T-cell (primary cell): ENCODE measurements around the gene HSPA8. TPM values are rescaled to one million over a fixed set of nuclear protein-coding genes. Genes with fewer than 3 reads are reported as not detected.
A peak's percentile ranks its signal among the peaks of the same experiment; 100 is the strongest.
"Not testable (repeated sequence)": the region's sequence is repeated elsewhere in the genome, so short reads cannot be mapped to it uniquely, and the experiment has no call there.

ENCODE experiments used
- ATAC-seq, 4 experiments: fragments of 200-7000 bp in 3 of 4; fragments of 150-1000 bp in 1 of 4; cut with Tn5 transposase; replicated peaks in 1 of 4; 1 replicate in 3 of 4; 2 replicates in 1 of 4; pipeline ENCODE4 v1.10.0; 2021; ENCODE audit warnings: moderate library complexity in 3 of 4, mild to moderate bottlenecking in 2 of 4, moderate number of reproducible peaks in 1 of 4
- CTCF ChIA-PET, 2 donors: fragments of 300-600 bp; sonication (Branson Sonifier 250); formaldehyde crosslinking; loops; one replicate each; lab custom pipeline; 2022; ENCODE audit warnings: antibody characterized with exemption in 2 of 2; lab: Charles Lee
- POLR2A ChIA-PET, 2 donors: fragments of 300-600 bp; sonication (Branson Sonifier 250); formaldehyde crosslinking; loops; one replicate each; lab custom pipeline; 2022; ENCODE audit warnings: antibody characterized with exemption in 2 of 2; lab: Charles Lee
- DNase-seq, 35 experiments: peaks; one replicate each; pipeline versions ENCODE4 v3.0.0 to v3.0.0-alpha.2; 2013 to 2023
- H3K27ac ChIP-seq: one replicate; pipeline ENCODE4 v1.5.1; 2013; ENCODE audit warnings: low read length
- H3K27me3 ChIP-seq, 2 experiments: replicated peaks in 1 of 2; 1 replicate in 1 of 2; 2 replicates in 1 of 2; pipeline versions ENCODE4 v1.6.1 to v1.7.0; 2013; ENCODE audit warnings: low read length in 1 of 2, mixed read lengths in 1 of 2; ENCODE audit not compliant: control insufficient read depth in 2 of 2, insufficient read depth in 2 of 2; ENCODE audit errors: extremely low read depth in 1 of 2
- H3K36me3 ChIP-seq, 2 donors: 1 replicate in 1 of 2; 2 replicates in 1 of 2; pipeline versions ENCODE4 v1.6.1 to v1.7.0; 2013; ENCODE audit warnings: low read length in 1 of 2; ENCODE audit not compliant: control insufficient read depth in 2 of 2, insufficient read depth in 1 of 2; ENCODE audit errors: extremely low read depth in 1 of 2
- H3K4me1 ChIP-seq, 2 experiments: 1 replicate in 1 of 2; 2 replicates in 1 of 2; pipeline versions ENCODE4 v1.6.1 to v1.7.0; 2013; ENCODE audit warnings: low read length in 2 of 2, mixed read lengths in 1 of 2; ENCODE audit not compliant: insufficient read depth in 2 of 2, control insufficient read depth in 1 of 2; ENCODE audit errors: extremely low read depth in 1 of 2
- H3K4me3 ChIP-seq, 2 donors: 1 replicate in 1 of 2; 2 replicates in 1 of 2; pipeline versions ENCODE4 v1.5.1 to v1.7.0; 2013; ENCODE audit warnings: mild to moderate bottlenecking in 2 of 2, low read length in 1 of 2, moderate library complexity in 1 of 2; ENCODE audit not compliant: control insufficient read depth in 1 of 2; ENCODE audit errors: extremely low read depth in 1 of 2
- H3K9me3 ChIP-seq: 2 replicates; pipeline ENCODE4 v1.7.0; 2013
- H3K27ac Mint-ChIP-seq, 2 donors: one replicate each; pipeline ENCODE4 v1.8.0; 2020 to 2021; ENCODE audit warnings: mild to moderate bottlenecking in 2 of 2, mixed read lengths in 2 of 2
- H3K27me3 Mint-ChIP-seq, 2 donors: one replicate each; pipeline ENCODE4 v1.8.0; 2021 to 2022; ENCODE audit warnings: mixed read lengths in 2 of 2
- H3K36me3 Mint-ChIP-seq: one replicate; pipeline ENCODE4 v1.8.0; 2021; ENCODE audit warnings: mixed read lengths
- H3K4me1 Mint-ChIP-seq, 3 donors: one replicate each; pipeline ENCODE4 v1.8.0; 2020 to 2022; ENCODE audit warnings: mixed read lengths in 3 of 3, mild to moderate bottlenecking in 1 of 3
- H3K4me3 Mint-ChIP-seq, 3 donors: one replicate each; pipeline ENCODE4 v1.8.0; 2020 to 2022; ENCODE audit warnings: mild to moderate bottlenecking in 3 of 3, mixed read lengths in 3 of 3, moderate library complexity in 3 of 3
- H3K9me3 Mint-ChIP-seq, 3 donors: one replicate each; pipeline ENCODE4 v1.8.0; 2020 to 2022; ENCODE audit warnings: mixed read lengths in 3 of 3
- WGBS: methylation state at CpG from one replicate; pipeline ENCODE4 v1.1.5; 2013; ENCODE audit warnings: missing lambda C conversion rate; ENCODE audit not compliant: insufficient coverage; 5-methylcytosine and 5-hydroxymethylcytosine counted together
- total RNA-seq, 35 experiments: library from RNA in 6 of 35; stranded (reverse) in 6 of 35; fragments of 120-200 nt in 1 of 35; gene quantifications; one replicate each; pipeline versions ENCODE4 v1.2.1 to v1.2.4 and lab custom pipeline; 2013 to 2026

The HSPA8 gene
- total RNA-seq, 5 donors from 2014 or later (not counting 1 experiment from before 2014, with no cell fraction given) = 791 to 1,086 (median 843) TPM

DNA sequence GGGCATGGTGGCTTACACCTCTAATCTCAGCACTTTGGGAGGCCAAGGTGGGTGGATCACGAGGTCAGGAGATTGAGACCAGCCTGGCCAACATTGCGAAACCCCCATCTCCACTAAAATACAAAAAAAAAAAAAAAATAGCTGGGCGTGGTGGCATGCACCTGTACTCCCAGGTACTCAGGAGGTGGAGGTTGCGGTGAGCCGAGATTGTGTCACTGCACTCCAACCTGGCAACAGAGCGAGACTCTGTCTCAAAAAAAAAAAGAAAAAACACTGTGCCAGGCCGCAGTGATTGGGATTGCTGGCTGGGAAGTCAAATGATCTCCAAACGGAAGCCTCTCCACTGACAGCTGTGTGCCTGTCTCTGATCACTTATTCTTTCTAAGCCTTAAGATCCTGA, 28.2 kb upstream of the HSPA8 start:
- 100% methylated on average over 4 of the region's 8 CpGs for WGBS
- not testable (repeated sequence) for H3K9me3 Mint-ChIP-seq, H3K27ac ChIP-seq, ATAC-seq, H3K4me3 ChIP-seq, DNase-seq, H3K27me3 Mint-ChIP-seq, H3K36me3 Mint-ChIP-seq, H3K4me3 Mint-ChIP-seq, H3K27me3 ChIP-seq, H3K36me3 ChIP-seq, H3K9me3 ChIP-seq
- ChIA-PET CTCF (interaction anchor here (0.6 to 1.0 kb wide), 6 partner anchors 12 to 157 kb away, joined by 3 to 4 read pairs (median 4); partner anchors contain the start of gene HSPA8 (in 1 of the 2)), POLR2A (interaction anchor here (0.6 to 1.0 kb wide), 3 partner anchors 19 to 250 kb away, joined by 4 to 5 read pairs (median 4); no protein-coding TSS in a partner anchor)
- peaks cover 43 to 50% (median 45%) of the 10 kb centered on the region in 3 donors for H3K4me1 Mint-ChIP-seq
- peaks cover 13 to 37% of the 10 kb centered on the region in 2 experiments for H3K4me1 ChIP-seq
- H3K27ac Mint-ChIP-seq = peak overlapping the region; percentile 49 to 83

DNA sequence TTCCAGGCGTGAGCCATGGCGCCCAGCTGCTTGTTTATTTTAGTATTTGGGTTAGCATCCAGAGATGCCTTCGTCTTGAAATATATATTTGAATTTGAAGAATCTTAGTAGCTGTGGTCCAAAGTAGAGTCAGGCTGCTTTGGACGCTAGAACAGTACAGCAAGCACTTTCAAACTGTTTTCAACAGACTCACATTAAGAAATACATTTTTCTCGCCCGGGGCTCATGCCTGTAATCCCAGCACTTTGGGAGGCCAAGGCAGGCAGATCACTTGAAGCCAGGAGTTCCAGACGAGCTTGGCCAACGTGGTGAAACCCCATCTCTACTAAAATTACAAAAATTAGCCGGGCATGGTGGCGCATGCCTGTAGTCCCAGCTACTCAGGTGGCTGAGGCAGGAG, 27.0 kb upstream of the HSPA8 start:
- not testable (repeated sequence) for DNase-seq, ATAC-seq, H3K27me3 ChIP-seq, H3K36me3 Mint-ChIP-seq, H3K4me3 ChIP-seq, H3K27me3 Mint-ChIP-seq, H3K9me3 Mint-ChIP-seq, H3K9me3 ChIP-seq, H3K36me3 ChIP-seq
- 93% methylated on average over 5 of the region's 10 CpGs for WGBS
- peak overlapping the region in 2 of 3 donors; percentile 13 to 71 for H3K4me3 Mint-ChIP-seq
- Histone ChIP-seq H3K4me1 (peaks cover 13 to 40% of the 10 kb centered on the region in 2 experiments), H3K27ac (peak overlapping the region; percentile 7)
- peak overlapping the region; percentile 66 to 93 for H3K27ac Mint-ChIP-seq
- ChIA-PET POLR2A (interaction anchor here (0.6 to 1.8 kb wide), 3 partner anchors 10 to 28 kb away, joined by 3 to 8 read pairs (median 6); no protein-coding TSS in a partner anchor), CTCF (interaction anchor here (0.6 to 1.8 kb wide), 4 partner anchors 13 to 34 kb away, joined by 3 to 7 read pairs (median 5); no protein-coding TSS in a partner anchor)
- H3K4me1 Mint-ChIP-seq = peaks cover 46 to 57% (median 53%) of the 10 kb centered on the region in 3 donors

DNA sequence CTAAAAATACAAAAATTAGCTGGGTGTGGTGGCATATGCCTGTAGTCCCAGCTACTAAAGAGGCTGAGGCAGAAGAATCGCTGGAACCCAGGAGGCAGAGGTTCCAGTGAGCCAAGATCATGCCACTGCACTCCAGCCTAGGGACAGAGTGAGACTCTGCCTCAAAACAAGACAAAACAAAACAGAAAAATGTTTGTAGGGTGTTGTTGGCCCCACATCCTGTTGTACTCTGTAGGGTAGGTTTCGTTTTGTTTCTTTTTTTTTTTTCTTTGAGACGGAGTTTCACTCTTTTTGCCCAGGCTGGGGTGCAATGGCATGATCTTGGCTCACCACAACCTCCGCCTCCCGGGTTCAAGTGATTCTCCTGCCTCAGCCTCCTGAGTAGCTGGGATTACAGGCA, 25.7 kb upstream of the HSPA8 start:
- Histone ChIP-seq H3K27ac (peak overlapping the region; percentile 82), H3K4me3 (peak overlapping the region in 1 of 2 donors; percentile 27), H3K4me1 (peaks cover 14 to 50% of the 10 kb centered on the region in 2 experiments)
- CTCF ChIA-PET = interaction anchor here in 1 of 2 donors (0.5 to 0.8 kb wide), 3 partner anchors 16 to 25 kb away, joined by 3 read pairs; partner anchors contain the start of gene HSPA8
- not testable (repeated sequence) for H3K9me3 ChIP-seq, H3K27me3 ChIP-seq, H3K36me3 Mint-ChIP-seq, H3K36me3 ChIP-seq, H3K27me3 Mint-ChIP-seq, H3K9me3 Mint-ChIP-seq
- 0% methylated on average over 1 of the region's 5 CpGs for WGBS
- Mint-ChIP-seq H3K27ac (peak overlapping the region; percentile 93 to 96), H3K4me3 (peak overlapping the region; percentile 64 to 72 (median 71)), H3K4me1 (peaks cover 58 to 70% (median 65%) of the 10 kb centered on the region in 3 donors)
- POLR2A ChIA-PET = interaction anchor here (0.6 to 1.8 kb wide), 6 partner anchors 9 to 31 kb away, joined by 3 to 9 read pairs (median 6); partner anchors contain the start of gene HSPA8 (in 1 of the 2)
- peak in 25 of 35 experiments; percentile 5 to 64 (median 20) for DNase-seq
- peak; percentile 86 to 93 (median 89) for ATAC-seq

DNA sequence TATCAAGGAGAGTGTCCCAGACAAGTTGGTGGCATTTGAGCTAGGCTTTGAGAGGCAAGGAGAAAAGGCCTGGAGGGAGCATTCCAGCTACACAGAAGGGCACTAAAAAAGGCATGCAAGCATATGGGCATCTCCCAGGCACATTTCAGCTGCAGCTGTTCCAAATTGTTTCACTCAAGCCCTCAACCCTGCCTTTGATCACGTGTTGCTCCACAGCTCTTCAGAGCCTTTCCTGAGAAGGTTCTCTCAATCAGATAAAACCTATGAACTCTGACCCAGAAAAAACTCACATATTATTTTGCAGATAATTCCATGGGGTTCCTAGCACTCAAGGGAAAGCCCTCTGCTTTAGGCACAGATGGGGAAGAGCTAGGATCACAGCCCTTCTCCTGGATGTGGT, 24.4 kb upstream of the HSPA8 start:
- H3K36me3 ChIP-seq = no peaks in the 10 kb centered on the region
- ATAC-seq (no peak), DNase-seq (peak in 1 of 35 experiments; percentile 25)
- ChIA-PET POLR2A (interaction anchor here in 1 of 2 donors (0.5 to 1.6 kb wide), 3 partner anchors 16 to 1794 kb away, joined by 3 to 4 read pairs (median 4); partner anchors contain the start of genes HSPA8 and SC5D), CTCF (interaction anchor here (0.7 to 1.2 kb wide), 3 partner anchors 15 to 474 kb away, joined by 3 to 4 read pairs (median 3); no protein-coding TSS in a partner anchor)
- H3K27me3 Mint-ChIP-seq = no peaks in the 10 kb centered on the region
- peak overlapping the region in 1 of 2 donors; percentile 18 for H3K4me3 ChIP-seq
- peak overlapping the region; percentile 9 to 71 (median 35) for H3K4me3 Mint-ChIP-seq
- peaks cover 66 to 74% (median 66%) of the 10 kb centered on the region in 3 donors for H3K4me1 Mint-ChIP-seq
- 0% methylated on average over 1 of the region's 1 CpG for WGBS
- no peaks in the 10 kb centered on the region for H3K27me3 ChIP-seq
- no peaks in the 10 kb centered on the region for H3K9me3 ChIP-seq
- no peaks in the 10 kb centered on the region for H3K36me3 Mint-ChIP-seq
- H3K4me1 ChIP-seq = peaks cover 14 to 56% of the 10 kb centered on the region in 2 experiments
- peak overlapping the region; percentile 55 for H3K27ac ChIP-seq
- H3K27ac Mint-ChIP-seq = peak overlapping the region; percentile 93 to 96
- H3K9me3 Mint-ChIP-seq = no peaks in the 10 kb centered on the region

DNA sequence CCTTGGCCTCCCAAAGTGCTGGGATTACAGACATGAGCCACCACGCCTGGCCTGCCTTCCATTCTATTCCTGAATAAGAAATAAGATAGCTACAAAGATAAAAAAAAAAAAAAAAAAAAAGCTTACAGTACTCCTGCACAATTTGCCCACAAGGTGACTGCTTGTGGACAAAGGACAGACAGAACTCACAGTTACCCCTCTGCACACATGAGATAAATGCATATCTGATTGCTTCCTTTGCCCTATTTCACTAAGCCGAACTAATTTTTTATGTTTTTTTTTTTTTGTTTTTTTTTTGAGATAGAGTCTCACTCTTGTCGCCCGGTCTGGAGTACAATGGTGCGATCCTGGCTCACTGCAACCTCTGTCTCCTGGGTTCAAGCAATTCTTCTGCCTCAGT, 23.6 kb upstream of the HSPA8 start:
- H3K27me3 Mint-ChIP-seq = no peaks in the 10 kb centered on the region
- H3K4me3 Mint-ChIP-seq = peak overlapping the region in 1 of 3 donors; percentile 20

DNA sequence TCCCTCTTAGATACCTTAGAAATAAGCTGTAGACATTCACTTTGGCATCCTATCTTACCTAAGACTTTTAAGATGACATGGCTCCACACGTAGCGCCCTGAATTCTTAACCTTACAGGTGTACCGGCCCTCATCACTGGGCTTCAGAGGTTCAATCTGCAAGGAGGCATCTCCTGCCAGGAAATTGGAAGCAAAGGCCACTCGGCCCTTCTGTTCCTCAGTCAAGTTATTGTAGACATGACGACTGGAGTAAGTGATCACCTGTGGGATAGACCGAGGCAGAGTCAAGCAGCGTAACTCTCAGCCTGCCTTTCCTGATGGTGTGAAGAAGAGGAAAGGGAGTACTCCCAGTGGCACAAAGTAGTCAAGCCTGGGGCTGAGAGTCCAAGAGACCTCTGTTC, 22.5 kb upstream of the HSPA8 start:
- Histone ChIP-seq H3K27ac (peak overlapping the region; percentile 80), H3K4me3 (no peak overlapping the region), H3K36me3 (no peaks in the 10 kb centered on the region), H3K9me3 (no peaks in the 10 kb centered on the region), H3K27me3 (no peaks in the 10 kb centered on the region), H3K4me1 (peaks cover 14 to 56% of the 10 kb centered on the region in 2 experiments)
- POLR2A ChIA-PET = interaction anchor here (0.6 to 2.4 kb wide), 3 partner anchors 14 to 24 kb away, joined by 3 to 11 read pairs (median 9); partner anchors contain the start of gene HSPA8 (in 1 of the 2)
- 99% methylated on average over 7 of the region's 7 CpGs for WGBS
- CTCF ChIA-PET = interaction anchor here (0.5 to 0.7 kb wide), 5 partner anchors 17 to 231 kb away, joined by 3 to 8 read pairs (median 5); no protein-coding TSS in a partner anchor
- no peak overlapping the region for H3K4me3 Mint-ChIP-seq
- peak overlapping the region; percentile 78 to 81 for H3K27ac Mint-ChIP-seq
- H3K27me3 Mint-ChIP-seq = no peaks in the 10 kb centered on the region
- H3K36me3 Mint-ChIP-seq = no peaks in the 10 kb centered on the region
- no peaks in the 10 kb centered on the region for H3K9me3 Mint-ChIP-seq
- ATAC-seq = no peak
- H3K4me1 Mint-ChIP-seq = peaks cover 65 to 70% (median 69%) of the 10 kb centered on the region in 3 donors
- no peak for DNase-seq

More for the DNA sequence above, 23.6 kb upstream of the HSPA8 start:
- peaks cover 58 to 68% (median 64%) of the 10 kb centered on the region in 3 donors for H3K4me1 Mint-ChIP-seq
- no peak for ATAC-seq
- POLR2A ChIA-PET = interaction anchor here (0.6 to 1.6 kb wide), 5 partner anchors 18 to 1793 kb away, joined by 3 to 7 read pairs (median 4); partner anchors contain the start of genes HSPA8 (in 1 of the 2) and SC5D (in 1 of the 2)
- H3K9me3 Mint-ChIP-seq = no peaks in the 10 kb centered on the region
- peaks cover 14 to 56% of the 10 kb centered on the region in 2 experiments for H3K4me1 ChIP-seq
- H3K27ac ChIP-seq = no peak overlapping the region
- no peak for DNase-seq
- H3K27ac Mint-ChIP-seq = peak overlapping the region; percentile 93 to 96
- no peaks in the 10 kb centered on the region for H3K27me3 ChIP-seq
- no peaks in the 10 kb centered on the region for H3K9me3 ChIP-seq
- H3K36me3 Mint-ChIP-seq = no peaks in the 10 kb centered on the region
- no CpG with 5 or more reads among the region's 5 CpGs for WGBS
- CTCF ChIA-PET = interaction anchor here (0.6 to 1.2 kb wide), 5 partner anchors 14 to 1751 kb away, joined by 3 to 10 read pairs (median 4); no protein-coding TSS in a partner anchor
- no peaks in the 10 kb centered on the region for H3K36me3 ChIP-seq
- H3K4me3 ChIP-seq = no peak overlapping the region
